Adrenal gland (tissue), 12 donors: ENCODE measurements around the gene EIF4E1B. TPM values are rescaled to one million over a fixed set of nuclear protein-coding genes. Genes with fewer than 3 reads are reported as not detected.

Source experiments
- DNase-seq, 7 donors: peaks; one replicate each; pipeline ENCODE4 v3.0.0-alpha.2; 2019 to 2020
- H3K27ac ChIP-seq, 5 donors: fragments of 200-600 bp; sonication (generic) in 4 of 5; 1 replicate in 3 of 5; 2 replicates in 2 of 5; pipeline versions ENCODE4 v1.5.1 to v1.8.0; 2016 to 2020; ENCODE audit warnings: mild to moderate bottlenecking in 1 of 5
- H3K27me3 ChIP-seq: fragments of 200-600 bp; 2 replicates; pipeline ENCODE4 v1.8.0; 2021
- H3K36me3 ChIP-seq, 2 donors: fragments of 200-600 bp; replicated peaks in 1 of 2; 1 replicate in 1 of 2; 2 replicates in 1 of 2; pipeline versions ENCODE4 v1.5.1 to v1.8.0; 2018 to 2022
- H3K4me1 ChIP-seq, 2 donors: fragments of 200-600 bp; replicated peaks in 1 of 2; 1 replicate in 1 of 2; 2 replicates in 1 of 2; pipeline versions ENCODE4 v1.5.1 to v1.8.0; 2018 to 2021
- H3K4me3 ChIP-seq, 4 donors: fragments of 200-600 bp; sonication (generic) in 3 of 4; one replicate each; pipeline ENCODE4 v1.5.1; 2016 to 2018
- H3K9me3 ChIP-seq, 3 donors: fragments of 200-600 bp; sonication (generic) in 1 of 3; replicated peaks in 1 of 3; 1 replicate in 2 of 3; 2 replicates in 1 of 3; pipeline versions ENCODE4 v1.5.1 to v1.8.0; 2016 to 2021
- CTCF ChIP-seq, 6 experiments: fragments of 450-650 bp in 4 of 6; fragments of 200-600 bp in 2 of 6; sonication (generic) in 1 of 6; IDR thresholded peaks; 1 replicate in 5 of 6; 2 replicates in 1 of 6; pipeline versions ENCODE4 v1.5.1 to v1.8.0; 2016 to 2021; ENCODE audit warnings: antibody characterized with exemption in 6 of 6, mild to moderate bottlenecking in 2 of 6, moderate library complexity in 1 of 6
- POLR2A ChIP-seq, 2 donors: fragments of 450-650 bp; IDR thresholded peaks; one replicate each; pipeline ENCODE4 v1.6.1; 2017; ENCODE audit warnings: antibody characterized with exemption in 2 of 2, mild to moderate bottlenecking in 2 of 2, moderate library complexity in 1 of 2
- WGBS, 4 donors: extraction: QIAGEN DNeasy Blood & Tissue Kit in 2 of 4; methylation state at CpG; one replicate each; pipeline versions ENCODE4 v1.1.5 to v1.1.7; 2013 to 2017; 5-methylcytosine and 5-hydroxymethylcytosine counted together
- intact Hi-C, 2 donors: fragments of 100-400 bp; cut with DNase I; formaldehyde crosslinking; loops; one replicate each; pipeline versions ENCODE4 v1.14.1 to v1.15.0; 2022 to 2023
- polyA plus RNA-seq, 3 donors: library from polyadenylated mRNA; stranded (reverse); fragments of 200-250 nt in 2 of 3; fragments of 350-450 nt in 1 of 3; fragmentation: Illumina TruSeq in 1 of 3; extraction: RNeasy Lipid Tissue Mini Kit (QIAGEN cat#74804) in 1 of 3; gene quantifications; one replicate each; pipeline ENCODE4 v1.2.3, GENCODE V29; 2013 to 2014
- total RNA-seq, 9 donors: library from RNA; depleted of rRNA in 4 of 9; stranded (reverse); fragments of >200 nt in 4 of 9; fragments of 120-200 nt in 1 of 9; fragmentation: NEBNext Ultra II Directional in 1 of 9; extraction: Animal tissue kit (Norgen Biotek cat#: 25700) in 1 of 9; gene quantifications; one replicate each; pipeline versions ENCODE4 v1.1.0 to v1.2.4, GENCODE V29; 2013 to 2023
- donor health status: healthy with polysubstance abuse.
- donor health status: Bipolar disorder and iron deficiency.
- donor health status: DM: yes; HTN: yes; CAD: no.
- donor health status: DM: no; HTN: no; CAD: no.
- donor health status: DM: no; HTN: no; CAD: no.
- donor health status: DM: yes; HTN: yes; CAD: no.

Gene EIF4E1B
- total and polyA plus RNA-seq, 12 donors, result 0.24 to 0.44 (median 0.28) TPM; not detected in 7

GRCh38 chr5:176658817-176659511 lies 28.5 kb downstream of the EIF4E1B start:
- intact Hi-C loops, result loop anchor here (5.0 to 10.0 kb wide), 2 partner anchors 436 to 453 kb away; no protein-coding TSS in a partner anchor
- TF ChIP-seq CTCF (IDR thresholded peaks at IDR 0.05) (no peak), POLR2A (IDR thresholded peaks at IDR 0.05) (no peak)
- no peaks in the 10 kb centered on the region for H3K27me3 ChIP-seq
- no peak for DNase-seq
- H3K4me3 ChIP-seq, result no peak overlapping the region
- H3K27ac ChIP-seq, result peak overlapping the region in 1 of 5 donors; percentile 8
- H3K36me3 ChIP-seq, result peaks cover 0 to 21% of the 10 kb centered on the region in 2 donors
- WGBS, 4 donors, result 57 to 74% (median 68%) methylated on average over 7 to 11 of the region's 11 CpGs
- H3K9me3 ChIP-seq, result no peaks in the 10 kb centered on the region
- peaks cover 0 to 5% of the 10 kb centered on the region in 2 donors for H3K4me1 ChIP-seq

GRCh38 chr5:176659512-176659839 lies 29.0 kb downstream of the EIF4E1B start:
- no peak for DNase-seq
- peaks cover 0 to 19% of the 10 kb centered on the region in 2 donors for H3K36me3 ChIP-seq
- no peaks in the 10 kb centered on the region for H3K9me3 ChIP-seq
- no peaks in the 10 kb centered on the region for H3K27me3 ChIP-seq
- peak overlapping the region in 1 of 5 donors; percentile 8 for H3K27ac ChIP-seq
- 66 to 75% (median 74%) methylated on average over 7 of the region's 7 CpGs for WGBS, 4 donors
- H3K4me1 ChIP-seq, result peaks cover 0 to 5% of the 10 kb centered on the region in 2 donors
- intact Hi-C loops, result loop anchor here (5.0 to 10.0 kb wide), 2 partner anchors 435 to 453 kb away; no protein-coding TSS in a partner anchor
- TF ChIP-seq CTCF (IDR thresholded peaks at IDR 0.05), result no peak
- H3K4me3 ChIP-seq, result no peak overlapping the region

- Histone ChIP-seq H3K36me3 (peaks cover 0 to 15% of the 10 kb centered on the region in 2 donors), H3K9me3 (no peaks in the 10 kb centered on the region), H3K4me3 (no peak overlapping the region), H3K27me3 (peaks cover under 1% of the 10 kb centered on the region), H3K27ac (no peak overlapping the region), H3K4me1 (peaks cover 0 to 5% of the 10 kb centered on the region in 2 donors)
- DNase-seq, result no peak
- TF ChIP-seq POLR2A (IDR thresholded peaks at IDR 0.05), result no peak
- TF ChIP-seq CTCF (IDR thresholded peaks at IDR 0.05), result no peak
- 52 to 73% (median 63%) methylated on average over 4 of the region's 4 CpGs for WGBS, 4 donors
- intact Hi-C loops, result loop anchor here (5.0 to 10.0 kb wide), 4 partner anchors 285 to 452 kb away; no protein-coding TSS in a partner anchor
Measured at GRCh38 chr5:176659860-176660461, 29.5 kb downstream of the EIF4E1B start.

GRCh38 chr5:176660530-176660859 lies 30.0 kb downstream of the EIF4E1B start:
- TF ChIP-seq POLR2A (IDR thresholded peaks at IDR 0.05) (no peak), CTCF (IDR thresholded peaks at IDR 0.05) (no peak)
- H3K9me3 ChIP-seq, result no peaks in the 10 kb centered on the region
- 13 to 14% (median 13%) methylated on average over 1 of the region's 1 CpG; no CpG with 5 or more reads in 1 of the 4 donors for WGBS, 4 donors
- H3K36me3 ChIP-seq, result peaks cover 0 to 14% of the 10 kb centered on the region in 2 donors
- no peak overlapping the region for H3K27ac ChIP-seq
- no peak for DNase-seq
- intact Hi-C loops, result loop anchor here (10.0 kb wide), 2 partner anchors 284 to 294 kb away; no protein-coding TSS in a partner anchor
- peaks cover 0 to 5% of the 10 kb centered on the region in 2 donors for H3K4me1 ChIP-seq
- peaks cover 3% of the 10 kb centered on the region for H3K27me3 ChIP-seq
- no peak overlapping the region for H3K4me3 ChIP-seq
